Activated CD4-positive, alpha-beta T cell treated with anti-CD3 and anti-CD28 coated beads, Interleukin-2, amount 10 ng/mL, durations not matched to agents 24 days and 14 days (primary cell): ENCODE measurements around the gene GJB4. TPM values are rescaled to one million over a fixed set of nuclear protein-coding genes. Genes with fewer than 3 reads are reported as not detected.
"Not testable (repeated sequence)": the region's sequence is repeated elsewhere in the genome, so short reads cannot be mapped to it uniquely, and the experiment has no call there.

Experiments
- DNase-seq: peaks from one replicate; pipeline ENCODE4 v3.0.0; 2022
- H3K27ac Mint-ChIP-seq: one replicate; pipeline ENCODE4 v1.8.0; 2022; ENCODE audit warnings: mild to moderate bottlenecking, mixed read lengths
- H3K27me3 Mint-ChIP-seq: one replicate; pipeline ENCODE4 v1.8.0; 2022; ENCODE audit warnings: mixed read lengths
- H3K36me3 Mint-ChIP-seq: one replicate; pipeline ENCODE4 v1.8.0; 2022; ENCODE audit warnings: low read depth, mild to moderate bottlenecking, mixed read lengths
- H3K4me1 Mint-ChIP-seq: one replicate; pipeline ENCODE4 v1.8.0; 2021; ENCODE audit warnings: mixed read lengths
- H3K4me3 Mint-ChIP-seq: one replicate; pipeline ENCODE4 v1.8.0; 2022; ENCODE audit warnings: mild to moderate bottlenecking, moderate library complexity, mixed read lengths
- H3K9me3 Mint-ChIP-seq: one replicate; pipeline ENCODE4 v1.8.0; 2021; ENCODE audit warnings: mixed read lengths
- intact Hi-C: fragments of 100-400 bp; cut with micrococcal nuclease; formaldehyde crosslinking; loops from one replicate; pipeline ENCODE4 v1.15.1; 2023
- total RNA-seq: library from RNA; stranded (reverse); gene quantifications from 2 replicates; pipeline ENCODE4 v1.2.3, GENCODE V29; 2022

Gene GJB4
- total RNA-seq, 1 donor from 2014 or later, result not detected

DNA sequence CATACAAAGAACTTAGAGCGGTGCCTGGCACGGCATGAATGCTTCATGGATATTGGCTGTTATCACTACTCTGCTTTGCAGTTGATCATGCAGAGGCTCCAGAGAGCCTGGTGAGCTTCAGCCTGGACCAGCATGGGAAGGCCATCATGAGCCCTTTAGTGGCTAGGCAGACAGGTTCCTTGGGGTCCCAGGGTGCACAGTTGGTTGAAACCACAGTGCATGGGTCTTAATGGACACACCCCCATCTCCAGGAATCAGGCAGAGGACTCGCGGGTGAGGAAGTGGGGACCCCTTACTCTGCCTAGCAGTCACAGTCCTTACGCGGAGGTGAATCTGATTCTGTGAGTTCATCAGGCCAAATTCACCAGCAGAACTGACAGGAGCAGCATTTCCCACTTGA is 3.6 kb upstream of the GJB4 start:
- intact Hi-C loops, result no loop called here
- H3K27me3 Mint-ChIP-seq, result no peaks in the 10 kb centered on the region
- no peak overlapping the region for H3K4me3 Mint-ChIP-seq
- no peaks in the 10 kb centered on the region for H3K36me3 Mint-ChIP-seq
- H3K27ac Mint-ChIP-seq, result no peak overlapping the region
- DNase-seq, result no peak
- no peaks in the 10 kb centered on the region for H3K4me1 Mint-ChIP-seq
- no peaks in the 10 kb centered on the region for H3K9me3 Mint-ChIP-seq

DNA sequence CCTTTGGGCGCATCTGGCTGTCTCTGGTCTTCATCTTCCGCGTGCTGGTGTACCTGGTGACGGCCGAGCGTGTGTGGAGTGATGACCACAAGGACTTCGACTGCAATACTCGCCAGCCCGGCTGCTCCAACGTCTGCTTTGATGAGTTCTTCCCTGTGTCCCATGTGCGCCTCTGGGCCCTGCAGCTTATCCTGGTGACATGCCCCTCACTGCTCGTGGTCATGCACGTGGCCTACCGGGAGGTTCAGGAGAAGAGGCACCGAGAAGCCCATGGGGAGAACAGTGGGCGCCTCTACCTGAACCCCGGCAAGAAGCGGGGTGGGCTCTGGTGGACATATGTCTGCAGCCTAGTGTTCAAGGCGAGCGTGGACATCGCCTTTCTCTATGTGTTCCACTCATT is 2.2 kb upstream of the GJB4 start:
- Mint-ChIP-seq H3K4me1 (no peaks in the 10 kb centered on the region), H3K4me3 (no peak overlapping the region), H3K27ac (no peak overlapping the region), H3K27me3 (no peaks in the 10 kb centered on the region), H3K9me3 (no peaks in the 10 kb centered on the region), H3K36me3 (no peaks in the 10 kb centered on the region)
- intact Hi-C loops, result no loop called here
- no peak for DNase-seq

DNA sequence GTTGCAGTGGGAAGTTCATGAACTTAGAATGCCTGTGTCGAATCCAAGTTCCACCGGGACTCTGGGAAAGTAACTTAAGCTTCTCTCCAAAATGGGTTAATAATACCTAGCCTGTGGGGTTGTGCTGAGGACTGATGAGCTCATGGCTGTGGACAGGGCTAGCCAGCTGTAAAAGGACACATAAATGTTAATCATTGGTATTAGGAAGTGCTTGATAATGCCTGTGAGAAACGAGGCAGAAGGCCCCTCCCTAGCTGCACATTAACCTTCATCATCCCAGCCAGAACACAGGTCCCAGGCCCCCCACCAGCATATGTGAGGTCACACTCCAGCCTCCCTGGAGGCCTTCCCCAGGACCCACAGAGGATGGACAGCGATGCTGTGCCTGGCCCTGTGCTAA is 789 bp upstream of the GJB4 start:
- DNase-seq, result no peak
- intact Hi-C loops, result no loop called here
- Mint-ChIP-seq H3K36me3 (no peaks in the 10 kb centered on the region), H3K27ac (no peak overlapping the region), H3K4me1 (no peaks in the 10 kb centered on the region), H3K4me3 (no peak overlapping the region), H3K27me3 (no peaks in the 10 kb centered on the region), H3K9me3 (no peaks in the 10 kb centered on the region)

DNA sequence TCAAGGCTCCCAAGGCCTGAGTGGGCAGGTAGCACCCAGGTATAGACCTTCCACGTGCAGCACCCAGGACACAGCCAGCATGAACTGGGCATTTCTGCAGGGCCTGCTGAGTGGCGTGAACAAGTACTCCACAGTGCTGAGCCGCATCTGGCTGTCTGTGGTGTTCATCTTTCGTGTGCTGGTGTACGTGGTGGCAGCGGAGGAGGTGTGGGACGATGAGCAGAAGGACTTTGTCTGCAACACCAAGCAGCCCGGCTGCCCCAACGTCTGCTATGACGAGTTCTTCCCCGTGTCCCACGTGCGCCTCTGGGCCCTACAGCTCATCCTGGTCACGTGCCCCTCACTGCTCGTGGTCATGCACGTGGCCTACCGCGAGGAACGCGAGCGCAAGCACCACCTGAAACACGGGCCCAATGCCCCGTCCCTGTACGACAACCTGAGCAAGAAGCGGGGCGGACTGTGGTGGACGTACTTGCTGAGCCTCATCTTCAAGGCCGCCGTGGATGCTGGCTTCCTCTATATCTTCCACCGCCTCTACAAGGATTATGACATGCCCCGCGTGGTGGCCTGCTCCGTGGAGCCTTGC is 1.7 kb downstream of the GJB4 start:
- Mint-ChIP-seq H3K36me3 (no peaks in the 10 kb centered on the region), H3K9me3 (no peaks in the 10 kb centered on the region), H3K4me3 (no peak overlapping the region)

DNA sequence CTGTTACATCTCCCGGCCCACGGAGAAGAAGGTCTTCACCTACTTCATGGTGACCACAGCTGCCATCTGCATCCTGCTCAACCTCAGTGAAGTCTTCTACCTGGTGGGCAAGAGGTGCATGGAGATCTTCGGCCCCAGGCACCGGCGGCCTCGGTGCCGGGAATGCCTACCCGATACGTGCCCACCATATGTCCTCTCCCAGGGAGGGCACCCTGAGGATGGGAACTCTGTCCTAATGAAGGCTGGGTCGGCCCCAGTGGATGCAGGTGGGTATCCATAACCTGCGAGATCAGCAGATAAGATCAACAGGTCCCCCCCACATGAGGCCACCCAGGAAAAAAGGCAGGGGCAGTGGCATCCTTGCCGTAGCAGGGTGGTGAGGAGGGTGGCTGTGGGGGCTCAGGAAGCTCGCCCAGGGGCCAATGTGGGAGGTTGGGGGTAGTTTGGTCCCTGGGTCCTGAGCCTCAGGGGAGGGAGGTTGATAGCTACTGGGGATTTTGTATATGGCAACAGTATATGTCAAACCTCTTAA is 2.3 kb downstream of the GJB4 start:
- no peaks in the 10 kb centered on the region for H3K27me3 Mint-ChIP-seq
- intact Hi-C loops, result no loop called here

More for the DNA sequence above, 1.7 kb downstream of the GJB4 start:
- H3K4me1 Mint-ChIP-seq, result no peaks in the 10 kb centered on the region
- DNase-seq, result no peak
- intact Hi-C loops, result no loop called here
- H3K27me3 Mint-ChIP-seq, result no peaks in the 10 kb centered on the region
- no peak overlapping the region for H3K27ac Mint-ChIP-seq

DNA sequence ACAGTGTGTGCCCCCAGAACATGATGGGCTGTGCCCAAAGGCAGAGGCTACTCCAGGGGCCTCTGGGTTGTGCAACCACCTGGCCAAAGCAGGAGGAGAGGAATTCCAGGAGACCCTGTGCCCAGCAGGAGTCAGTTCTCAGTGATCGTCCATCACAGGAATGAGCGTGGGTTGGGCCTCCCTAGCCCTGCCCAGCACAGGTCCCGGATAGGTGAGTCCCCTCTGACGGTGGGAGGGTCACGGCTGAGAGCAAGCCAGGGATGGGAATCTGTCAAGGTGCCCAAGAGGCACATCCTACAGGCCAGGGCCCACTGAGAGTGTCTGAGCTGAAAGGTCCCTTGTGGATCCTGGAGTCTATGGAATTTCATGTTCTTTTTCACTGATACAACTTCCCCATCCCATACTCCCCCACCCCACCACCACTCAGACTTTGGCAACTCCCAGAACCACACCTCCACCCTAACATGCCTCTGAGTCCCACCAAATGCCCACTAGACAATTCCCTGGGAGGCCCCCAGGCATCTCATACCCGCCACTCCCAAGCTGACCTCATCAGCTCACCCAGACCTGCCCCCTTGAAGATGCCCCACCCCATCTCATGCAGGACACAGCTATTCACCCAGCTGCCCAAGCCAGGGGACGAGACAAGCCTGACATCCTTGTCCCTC is 3.1 kb downstream of the GJB4 start:
- intact Hi-C loops, result no loop called here
- no peak overlapping the region for H3K27ac Mint-ChIP-seq
- no peak for DNase-seq
- H3K9me3 Mint-ChIP-seq, result no peaks in the 10 kb centered on the region
- no peaks in the 10 kb centered on the region for H3K36me3 Mint-ChIP-seq
- no peaks in the 10 kb centered on the region for H3K27me3 Mint-ChIP-seq
- H3K4me3 Mint-ChIP-seq, result no peak overlapping the region
- no peaks in the 10 kb centered on the region for H3K4me1 Mint-ChIP-seq

More for the DNA sequence above, 2.3 kb downstream of the GJB4 start:
- H3K27ac Mint-ChIP-seq, result no peak overlapping the region
- no peaks in the 10 kb centered on the region for H3K9me3 Mint-ChIP-seq
- no peaks in the 10 kb centered on the region for H3K4me1 Mint-ChIP-seq
- H3K4me3 Mint-ChIP-seq, result no peak overlapping the region
- H3K36me3 Mint-ChIP-seq, result no peaks in the 10 kb centered on the region
- no peak for DNase-seq

DNA sequence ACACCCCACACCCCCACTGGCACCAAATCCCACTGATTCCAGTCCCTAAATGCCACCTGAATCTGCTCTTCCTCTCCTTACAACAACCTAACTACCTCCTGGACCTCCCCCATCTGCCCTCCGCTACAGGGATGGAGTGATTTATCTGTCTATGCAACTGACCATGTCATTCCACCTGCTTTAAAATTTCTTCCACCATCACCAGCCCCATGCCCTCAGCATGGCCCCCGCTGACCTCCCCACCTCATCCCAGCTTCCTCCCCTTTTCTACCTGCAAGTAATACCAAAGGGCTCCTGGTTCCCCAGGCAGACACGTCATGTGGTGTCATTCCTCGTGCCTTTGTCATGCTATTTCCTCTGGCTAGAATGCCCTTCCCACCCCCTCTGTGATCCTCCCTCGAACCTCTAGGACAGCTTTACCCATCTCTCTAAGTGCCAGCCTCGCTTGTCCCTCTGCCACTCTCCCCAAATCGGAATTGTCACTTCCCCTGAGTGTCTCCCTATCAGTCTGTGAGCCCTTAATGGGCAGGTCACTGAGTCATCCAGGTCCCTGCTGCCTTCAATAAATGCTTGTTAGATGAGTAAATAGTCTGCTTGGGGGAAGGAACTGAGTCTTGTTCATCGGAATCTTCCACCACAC is 3.7 kb downstream of the GJB4 start:
- H3K27ac Mint-ChIP-seq, result no peak overlapping the region
- intact Hi-C loops, result no loop called here
- no peaks in the 10 kb centered on the region for H3K4me1 Mint-ChIP-seq
- H3K27me3 Mint-ChIP-seq, result no peaks in the 10 kb centered on the region
- H3K4me3 Mint-ChIP-seq, result no peak overlapping the region
- H3K36me3 Mint-ChIP-seq, result no peaks in the 10 kb centered on the region
- H3K9me3 Mint-ChIP-seq, result no peaks in the 10 kb centered on the region
- DNase-seq, result no peak

DNA sequence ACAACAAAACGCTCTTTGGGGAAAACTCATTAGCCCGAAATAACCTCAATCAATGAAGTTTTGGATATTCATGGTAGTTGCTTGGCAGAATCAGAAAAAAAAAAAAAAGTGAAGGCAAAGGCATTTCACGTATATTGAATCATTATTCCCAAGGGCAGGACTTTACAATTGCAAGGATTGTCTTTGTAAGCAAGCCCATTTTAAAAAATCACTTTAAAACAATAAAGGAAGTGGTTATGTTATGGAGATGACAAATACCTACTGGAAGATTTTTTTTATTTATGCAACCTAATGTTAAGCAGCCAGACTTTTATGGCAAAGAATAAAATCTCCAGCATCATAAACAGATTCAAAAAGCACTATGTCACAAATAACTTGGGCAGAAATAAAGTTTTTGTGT is 9.3 kb downstream of the GJB4 start:
- no peak for DNase-seq
- no peaks in the 10 kb centered on the region for H3K27me3 Mint-ChIP-seq
- H3K36me3 Mint-ChIP-seq, result no peaks in the 10 kb centered on the region
- intact Hi-C loops, result no loop called here
- H3K9me3 Mint-ChIP-seq, result no peaks in the 10 kb centered on the region
- no peak overlapping the region for H3K4me3 Mint-ChIP-seq
- no peaks in the 10 kb centered on the region for H3K4me1 Mint-ChIP-seq
- no peak overlapping the region for H3K27ac Mint-ChIP-seq

DNA sequence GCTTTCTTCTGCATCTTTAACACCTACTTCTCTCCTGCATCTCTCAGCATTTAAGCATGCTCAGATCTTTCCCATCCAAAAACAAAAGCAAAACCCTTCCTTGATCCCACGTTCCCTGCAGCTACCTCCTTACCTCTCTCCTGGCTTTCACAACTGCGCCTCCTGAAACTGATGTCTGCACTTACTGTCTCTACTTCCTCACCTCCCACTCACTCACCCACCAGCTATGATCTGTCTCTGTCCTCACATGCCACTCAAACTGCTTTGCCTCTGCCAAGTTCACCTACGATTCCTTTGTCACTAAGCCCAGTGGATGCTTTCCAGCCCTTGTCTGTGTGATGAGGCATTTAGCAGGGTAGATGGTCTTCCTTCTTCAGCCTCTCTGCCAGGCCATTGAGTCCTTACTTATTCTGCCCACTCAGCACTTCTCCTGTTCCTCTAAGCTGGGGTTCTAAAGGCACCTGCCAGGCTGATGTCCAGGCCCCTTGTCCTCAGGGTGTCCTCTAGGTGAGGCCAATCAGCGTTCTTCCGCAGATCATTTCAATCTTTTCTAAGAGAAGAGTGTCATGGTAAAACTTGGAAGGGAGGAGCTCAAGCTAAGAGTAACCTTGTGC is 11.5 kb downstream of the GJB4 start:
- Mint-ChIP-seq H3K4me1 (no peaks in the 10 kb centered on the region), H3K9me3 (no peaks in the 10 kb centered on the region), H3K4me3 (no peak overlapping the region), H3K27ac (no peak overlapping the region), H3K27me3 (no peaks in the 10 kb centered on the region), H3K36me3 (no peaks in the 10 kb centered on the region)
- DNase-seq, result no peak
- intact Hi-C loops, result no loop called here

DNA sequence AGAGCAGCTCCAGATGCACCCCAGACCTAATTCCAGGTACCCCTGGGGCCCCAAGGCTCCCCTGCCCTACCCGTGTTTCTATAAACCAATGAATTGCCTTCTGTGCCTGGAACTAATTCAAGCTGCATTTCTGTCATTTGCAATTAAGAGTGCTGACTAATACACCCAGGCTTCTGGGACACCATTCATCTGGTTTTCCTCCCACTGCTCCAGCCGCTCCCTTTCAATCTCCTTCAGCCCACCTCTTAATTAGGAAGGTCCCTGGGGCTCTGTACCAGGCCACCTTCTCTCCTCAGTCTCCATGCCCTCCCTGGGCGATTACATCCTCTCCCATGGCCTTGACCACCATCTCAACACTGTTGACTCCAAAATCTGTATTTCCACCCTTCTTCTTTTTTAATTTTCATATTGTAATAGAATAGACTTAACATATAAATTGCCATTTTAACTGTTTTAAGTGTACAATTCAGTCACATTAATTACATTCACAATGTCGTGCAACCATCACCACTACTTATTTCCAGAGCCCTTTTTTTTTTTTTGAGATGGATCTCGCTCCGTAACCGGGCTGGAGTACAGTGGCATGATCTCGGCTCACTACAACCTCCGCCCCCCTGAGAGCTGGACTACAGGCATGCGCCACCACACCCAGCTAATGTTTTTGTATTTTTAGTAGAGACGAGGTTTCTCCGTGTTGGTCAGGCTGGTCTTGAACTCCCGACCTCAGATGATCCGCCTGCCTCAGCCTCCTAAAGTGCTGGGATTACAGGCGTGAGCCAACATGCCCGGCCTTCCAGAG is 12.2 kb downstream of the GJB4 start:
- Mint-ChIP-seq H3K9me3 (no peaks in the 10 kb centered on the region), H3K4me3 (no peak overlapping the region), H3K36me3 (no peaks in the 10 kb centered on the region), H3K27me3 (no peaks in the 10 kb centered on the region), H3K27ac (no peak overlapping the region), H3K4me1 (no peaks in the 10 kb centered on the region)
- intact Hi-C loops, result no loop called here
- DNase-seq, result no peak

DNA sequence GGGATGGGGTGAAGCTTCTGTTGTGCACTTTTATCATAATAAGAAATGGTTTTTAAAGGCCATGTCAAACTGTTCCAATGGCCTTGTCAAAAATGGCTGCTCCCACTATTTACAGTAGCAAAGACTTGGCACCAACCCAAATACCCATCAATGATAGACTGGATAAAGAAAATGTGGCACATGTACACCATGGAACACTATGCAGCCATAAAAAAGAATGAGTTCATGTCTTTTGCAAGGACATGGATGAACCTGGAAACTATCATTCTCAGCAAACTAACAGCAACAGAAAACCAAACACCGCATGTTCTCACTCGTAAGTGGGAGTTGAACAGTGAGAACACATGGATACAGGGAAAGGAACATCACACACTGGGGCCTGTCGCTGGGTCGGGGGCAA is 13.6 kb downstream of the GJB4 start:
- H3K9me3 Mint-ChIP-seq, H3K27ac Mint-ChIP-seq, H3K27me3 Mint-ChIP-seq, H3K36me3 Mint-ChIP-seq, intact Hi-C loops, H3K4me3 Mint-ChIP-seq, DNase-seq, H3K4me1 Mint-ChIP-seq: not testable (repeated sequence)

DNA sequence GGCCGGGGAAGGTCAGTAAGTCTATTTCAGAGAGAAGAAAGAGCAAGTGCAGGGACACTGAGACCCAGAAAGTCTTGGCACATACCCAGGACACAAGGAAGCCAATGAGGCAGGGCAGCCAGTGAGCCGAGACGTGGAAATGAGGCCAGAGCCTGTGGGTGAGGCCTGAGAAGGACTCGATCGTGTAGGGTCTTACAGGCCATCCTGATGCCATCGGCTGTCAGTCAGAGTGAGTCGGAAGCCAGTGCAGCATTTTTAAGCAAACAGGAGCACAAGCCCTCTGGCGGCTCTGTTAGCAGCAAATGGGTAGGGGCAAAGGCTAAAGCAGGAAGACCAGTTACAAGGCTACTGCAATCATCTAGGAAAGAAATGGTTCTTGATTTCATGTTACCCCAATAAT is 15.4 kb downstream of the GJB4 start:
- no peak overlapping the region for H3K4me3 Mint-ChIP-seq
- DNase-seq, result no peak
- intact Hi-C loops, result no loop called here
- H3K9me3 Mint-ChIP-seq, result no peaks in the 10 kb centered on the region
- H3K4me1 Mint-ChIP-seq, result no peaks in the 10 kb centered on the region
- H3K27ac Mint-ChIP-seq, result no peak overlapping the region
- H3K36me3 Mint-ChIP-seq, result no peaks in the 10 kb centered on the region
- peaks cover 17% of the 10 kb centered on the region for H3K27me3 Mint-ChIP-seq

DNA sequence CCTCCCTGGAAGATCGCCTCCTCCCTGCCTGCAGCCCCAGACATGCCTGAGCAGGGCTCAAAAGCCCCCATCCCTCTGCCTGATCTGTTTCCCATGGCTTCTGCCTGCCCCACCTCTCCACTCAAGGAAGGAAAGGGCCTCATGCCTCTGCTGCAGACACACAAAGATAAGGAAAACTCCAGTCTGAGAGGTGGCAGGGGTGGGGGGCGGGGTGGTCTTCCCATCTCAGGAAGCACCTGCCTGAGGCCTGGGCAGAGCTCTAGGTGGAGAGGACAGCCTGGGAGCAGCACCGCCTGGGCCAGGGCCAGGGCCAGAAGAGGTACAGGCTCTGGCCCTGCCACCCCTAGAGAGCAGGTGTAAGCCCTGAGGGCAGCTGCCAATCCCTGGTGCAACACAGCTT is 17.4 kb downstream of the GJB4 start:
- intact Hi-C loops, result no loop called here
- H3K27me3 Mint-ChIP-seq, result peaks cover 26% of the 10 kb centered on the region
- no peak for DNase-seq

More for the DNA sequence above, 17.4 kb downstream of the GJB4 start:
- Mint-ChIP-seq H3K4me1 (no peaks in the 10 kb centered on the region), H3K4me3 (no peak overlapping the region), H3K27ac (no peak overlapping the region), H3K36me3 (no peaks in the 10 kb centered on the region), H3K9me3 (no peaks in the 10 kb centered on the region)
